OCI-LY1 (cell line): ENCODE results near the gene NSA2.

Source experiments
- H2AFZ ChIP-seq: fragments of 200-600 bp; sonication (generic), shearing (Covaris generic); 2 replicates; pipeline ENCODE4 v1.6.0; 2014; ENCODE audit warnings: antibody characterized with exemption, mild to moderate bottlenecking, low read length
- H3F3A ChIP-seq: fragments of 200-600 bp; sonication (generic), shearing (Covaris generic); 2 replicates; pipeline ENCODE4 v1.6.0; 2014; ENCODE audit warnings: mild to moderate bottlenecking, antibody characterized with exemption, low read length, moderate library complexity; ENCODE audit not compliant: insufficient read depth
- H3K27ac ChIP-seq: fragments of 200-600 bp; sonication (generic); 2 replicates; pipeline ENCODE4 v1.5.1; 2014; ENCODE audit warnings: low read length, mixed run types, mild to moderate bottlenecking, low read depth; ENCODE audit not compliant: poor library complexity, severe bottlenecking
- H3K27me3 ChIP-seq: fragments of 200-600 bp; sonication (generic); 2 replicates; pipeline ENCODE4 v1.6.0; 2014; ENCODE audit warnings: antibody characterized with exemption, mild to moderate bottlenecking, low read length, moderate library complexity; ENCODE audit not compliant: insufficient read depth
- H3K36me3 ChIP-seq: fragments of 200-600 bp; sonication (generic); 2 replicates; pipeline ENCODE4 v1.6.1; 2014; ENCODE audit warnings: mild to moderate bottlenecking, antibody characterized with exemption, low read length, moderate library complexity, mixed read lengths; ENCODE audit not compliant: insufficient read depth
- H3K4me1 ChIP-seq: fragments of 200-600 bp; sonication (generic); 2 replicates; pipeline ENCODE4 v1.5.1; 2014; ENCODE audit warnings: mild to moderate bottlenecking, low read length, moderate library complexity; ENCODE audit not compliant: insufficient read depth, severe bottlenecking
- H3K4me2 ChIP-seq: fragments of 200-600 bp; sonication (generic), shearing (Covaris generic); 2 replicates; pipeline ENCODE4 v1.6.1; 2014; ENCODE audit warnings: low read length
- H3K4me3 ChIP-seq: fragments of 200-600 bp; sonication (generic); 2 replicates; pipeline ENCODE4 v1.5.1; 2014; ENCODE audit warnings: low read length, low read depth, mild to moderate bottlenecking, mixed read lengths; ENCODE audit not compliant: poor library complexity, severe bottlenecking
- H3K79me2 ChIP-seq: fragments of 200-600 bp; shearing (Covaris generic); 2 replicates; pipeline ENCODE4 v1.6.1; 2016; ENCODE audit warnings: mixed run types, low read length, mixed read lengths; ENCODE audit not compliant: insufficient read depth
- H3K9ac ChIP-seq: fragments of 200-600 bp; sonication (generic), shearing (Covaris generic); 2 replicates; pipeline ENCODE4 v1.6.1; 2014; ENCODE audit warnings: mild to moderate bottlenecking, low read length, mixed read lengths
- H3K9me2 ChIP-seq: fragments of 200-600 bp; sonication (generic), shearing (Covaris generic); 2 replicates; pipeline ENCODE4 v1.6.1; 2014; ENCODE audit warnings: low read depth, mild to moderate bottlenecking, low read length, mixed read lengths
- H3K9me3 ChIP-seq: fragments of 200-600 bp; shearing (Covaris generic); 2 replicates; pipeline ENCODE4 v1.6.1; 2014; ENCODE audit warnings: low read length, mixed read lengths
- H4K20me1 ChIP-seq: fragments of 200-600 bp; sonication (generic), shearing (Covaris generic); 2 replicates; pipeline ENCODE4 v1.6.0; 2016; ENCODE audit warnings: mild to moderate bottlenecking, low read length; ENCODE audit not compliant: insufficient read depth
- EZH2 ChIP-seq: fragments of 200-600 bp; sonication (generic), shearing (Covaris generic); IDR thresholded peaks from 2 replicates; pipeline ENCODE4 v1.8.0; 2017; ENCODE audit warnings: borderline replicate concordance, mixed run types, mild to moderate bottlenecking, antibody characterized with exemption, low read length, moderate library complexity, mixed read lengths
- TF ChIP-seq, protein P1 (sequence below): fragments of 200-600 bp; sonication (generic), shearing (Covaris generic); IDR thresholded peaks from 2 replicates; pipeline ENCODE4 v1.5.1; 2017; ENCODE audit warnings: mild to moderate bottlenecking, antibody characterized with exemption, low read length, moderate library complexity, mixed read lengths

NSA2 gene

GRCh38 chr5:74761241-74761640 lies 5.8 kb upstream of the NSA2 start:
- H4K20me1 ChIP-seq = no peaks in the 10 kb centered on the region; the same call in 1 of the 2 replicates
- H3K36me3 ChIP-seq = peaks cover 62% of the 10 kb centered on the region
- H3K79me2 ChIP-seq = peaks cover 25% of the 10 kb centered on the region
- TF ChIP-seq, protein P1, sequence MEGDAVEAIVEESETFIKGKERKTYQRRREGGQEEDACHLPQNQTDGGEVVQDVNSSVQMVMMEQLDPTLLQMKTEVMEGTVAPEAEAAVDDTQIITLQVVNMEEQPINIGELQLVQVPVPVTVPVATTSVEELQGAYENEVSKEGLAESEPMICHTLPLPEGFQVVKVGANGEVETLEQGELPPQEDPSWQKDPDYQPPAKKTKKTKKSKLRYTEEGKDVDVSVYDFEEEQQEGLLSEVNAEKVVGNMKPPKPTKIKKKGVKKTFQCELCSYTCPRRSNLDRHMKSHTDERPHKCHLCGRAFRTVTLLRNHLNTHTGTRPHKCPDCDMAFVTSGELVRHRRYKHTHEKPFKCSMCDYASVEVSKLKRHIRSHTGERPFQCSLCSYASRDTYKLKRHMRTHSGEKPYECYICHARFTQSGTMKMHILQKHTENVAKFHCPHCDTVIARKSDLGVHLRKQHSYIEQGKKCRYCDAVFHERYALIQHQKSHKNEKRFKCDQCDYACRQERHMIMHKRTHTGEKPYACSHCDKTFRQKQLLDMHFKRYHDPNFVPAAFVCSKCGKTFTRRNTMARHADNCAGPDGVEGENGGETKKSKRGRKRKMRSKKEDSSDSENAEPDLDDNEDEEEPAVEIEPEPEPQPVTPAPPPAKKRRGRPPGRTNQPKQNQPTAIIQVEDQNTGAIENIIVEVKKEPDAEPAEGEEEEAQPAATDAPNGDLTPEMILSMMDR = no peak
- no peak for TF ChIP-seq EZH2
- H3K27me3 ChIP-seq = no peaks in the 10 kb centered on the region
- H3F3A ChIP-seq = peaks cover 4% of the 10 kb centered on the region; the same call in 1 of the 2 replicates
- no peaks in the 10 kb centered on the region for H3K9me2 ChIP-seq
- H3K4me3 ChIP-seq = no peak overlapping the region
- no peak overlapping the region for H2AFZ ChIP-seq
- H3K4me1 ChIP-seq = peaks cover 22% of the 10 kb centered on the region
- no peak overlapping the region for H3K9ac ChIP-seq
- H3K4me2 ChIP-seq = no peak overlapping the region
- no peak overlapping the region for H3K27ac ChIP-seq
- no peaks in the 10 kb centered on the region for H3K9me3 ChIP-seq

GRCh38 chr5:74762599-74762998 lies 4.5 kb upstream of the NSA2 start:
- no peak overlapping the region for H3K27ac ChIP-seq
- peaks cover 36% of the 10 kb centered on the region for H3K79me2 ChIP-seq
- H4K20me1 ChIP-seq = no peaks in the 10 kb centered on the region; the same call in 1 of the 2 replicates
- H2AFZ ChIP-seq = no peak overlapping the region
- peaks cover 24% of the 10 kb centered on the region for H3K4me1 ChIP-seq
- H3K36me3 ChIP-seq = peaks cover 48% of the 10 kb centered on the region
- no peaks in the 10 kb centered on the region for H3K9me2 ChIP-seq
- no peak for TF ChIP-seq EZH2
- TF ChIP-seq, protein P1 = no peak
- H3K9ac ChIP-seq = no peak overlapping the region
- H3F3A ChIP-seq = peaks cover 4% of the 10 kb centered on the region; the same call in 1 of the 2 replicates
- no peak overlapping the region for H3K4me2 ChIP-seq
- H3K27me3 ChIP-seq = no peaks in the 10 kb centered on the region
- no peaks in the 10 kb centered on the region for H3K9me3 ChIP-seq
- H3K4me3 ChIP-seq = no peak overlapping the region

GRCh38 chr5:74763504-74763903 lies 3.5 kb upstream of the NSA2 start:
- no peaks in the 10 kb centered on the region for H3K9me2 ChIP-seq
- no peaks in the 10 kb centered on the region; the same call in 1 of the 2 replicates for H4K20me1 ChIP-seq
- H3K79me2 ChIP-seq = peaks cover 45% of the 10 kb centered on the region
- TF ChIP-seq EZH2 = no peak
- TF ChIP-seq, protein P1 = no peak
- H3K36me3 ChIP-seq = peaks cover 39% of the 10 kb centered on the region
- H3K4me1 ChIP-seq = peaks cover 33% of the 10 kb centered on the region
- H3K4me3 ChIP-seq = no peak overlapping the region
- H3K4me2 ChIP-seq = no peak overlapping the region
- H3F3A ChIP-seq = peaks cover 4% of the 10 kb centered on the region; the same call in 1 of the 2 replicates
- no peak overlapping the region for H3K9ac ChIP-seq
- H2AFZ ChIP-seq = no peak overlapping the region
- no peak overlapping the region for H3K27ac ChIP-seq
- H3K9me3 ChIP-seq = no peaks in the 10 kb centered on the region
- no peaks in the 10 kb centered on the region for H3K27me3 ChIP-seq
